ENCODE results near the gene AHDC1. TPM values are rescaled to one million over a fixed set of nuclear protein-coding genes. Genes with fewer than 3 reads are reported as not detected.

The AHDC1 gene
- polyA plus RNA-seq, 5 donors, result 25.5 to 51.2 (median 47.9) TPM

GRCh38 chr1:27616441-27616840, 12.5 kb upstream of the AHDC1 start:
- no peak for DNase-seq

- DNase-seq, result no peak
These were observed 11.6 kb upstream of the AHDC1 start for GRCh38 chr1:27615346-27616192.

- no peak for DNase-seq
These were observed 10.8 kb upstream of the AHDC1 start for GRCh38 chr1:27614625-27615344.

- no peak for DNase-seq
These were observed 10.2 kb upstream of the AHDC1 start for GRCh38 chr1:27614043-27614624.

GRCh38 chr1:27612718-27613117, 8.8 kb upstream of the AHDC1 start:
- no peak for DNase-seq

- DNase-seq, result no peak
These were observed 7.5 kb upstream of the AHDC1 start for GRCh38 chr1:27611450-27611849.

GRCh38 chr1:27609618-27610240, 5.8 kb upstream of the AHDC1 start:
- no peak for DNase-seq

GRCh38 chr1:27609210-27609555, 5.2 kb upstream of the AHDC1 start:
- DNase-seq, result no peak

GRCh38 chr1:27607239-27607804, 3.4 kb upstream of the AHDC1 start:
- no peak for DNase-seq

GRCh38 chr1:27606708-27607238, 2.8 kb upstream of the AHDC1 start:
- no peak for DNase-seq

GRCh38 chr1:27605796-27606707, 2.1 kb upstream of the AHDC1 start:
- DNase-seq, result peak in 1 of 2 donors; percentile 69

- no peak for DNase-seq
These were observed 1.4 kb upstream of the AHDC1 start for GRCh38 chr1:27605300-27605766.

GRCh38 chr1:27604579-27605299, 795 bp upstream of the AHDC1 start:
- no peak for DNase-seq

- peak in 1 of 2 donors; percentile 52 for DNase-seq
These were observed 649 bp downstream of the AHDC1 start for GRCh38 chr1:27603309-27603680.

GRCh38 chr1:27602462-27603308, 1.3 kb downstream of the AHDC1 start:
- DNase-seq, result peak in 1 of 2 donors; percentile 50

- DNase-seq, result no peak
These were observed 2.0 kb downstream of the AHDC1 start for GRCh38 chr1:27601771-27602461.

GRCh38 chr1:27601321-27601770, 2.6 kb downstream of the AHDC1 start:
- DNase-seq, result no peak

Measured in right lung (tissue), 5 donors.